Activated T-helper 17 cell treated with anti-CD3 and anti-CD28 coated beads, Interleukin-2, amount 50 U/mL, for 72 hours (primary cell): ENCODE measurements around the gene LNPEP. TPM values are rescaled to one million over a fixed set of nuclear protein-coding genes. Genes with fewer than 3 reads are reported as not detected.
A peak's percentile ranks its signal among the peaks of the same experiment; 100 is the strongest.

ENCODE experiments used
- ATAC-seq: fragments of 150-1000 bp; cut with Tn5 transposase; replicated peaks from 2 replicates; pipeline ENCODE4 v1.10.0; 2021; ENCODE audit warnings: mild to moderate bottlenecking, moderate library complexity
- H3K27ac Mint-ChIP-seq: one replicate; pipeline ENCODE4 v1.8.0; 2022; ENCODE audit warnings: mixed read lengths
- H3K27me3 Mint-ChIP-seq: one replicate; pipeline ENCODE4 v1.8.0; 2022; ENCODE audit warnings: mixed read lengths
- H3K36me3 Mint-ChIP-seq: one replicate; pipeline ENCODE4 v1.8.0; 2022; ENCODE audit warnings: low read depth, mild to moderate bottlenecking, mixed read lengths
- H3K4me1 Mint-ChIP-seq: one replicate; pipeline ENCODE4 v1.8.0; 2022; ENCODE audit warnings: mixed read lengths
- H3K4me3 Mint-ChIP-seq: one replicate; pipeline ENCODE4 v1.8.0; 2022; ENCODE audit warnings: mild to moderate bottlenecking, mixed read lengths
- H3K9me3 Mint-ChIP-seq: one replicate; pipeline ENCODE4 v1.8.0; 2022; ENCODE audit warnings: mixed read lengths
- total RNA-seq, 2 donors: library from RNA; stranded (reverse); gene quantifications; one replicate each; pipeline ENCODE4 v1.2.3, GENCODE V29; 2022

Gene LNPEP
- total RNA-seq, 2 donors from 2014 or later, result 45.0 to 52.7 TPM

DNA sequence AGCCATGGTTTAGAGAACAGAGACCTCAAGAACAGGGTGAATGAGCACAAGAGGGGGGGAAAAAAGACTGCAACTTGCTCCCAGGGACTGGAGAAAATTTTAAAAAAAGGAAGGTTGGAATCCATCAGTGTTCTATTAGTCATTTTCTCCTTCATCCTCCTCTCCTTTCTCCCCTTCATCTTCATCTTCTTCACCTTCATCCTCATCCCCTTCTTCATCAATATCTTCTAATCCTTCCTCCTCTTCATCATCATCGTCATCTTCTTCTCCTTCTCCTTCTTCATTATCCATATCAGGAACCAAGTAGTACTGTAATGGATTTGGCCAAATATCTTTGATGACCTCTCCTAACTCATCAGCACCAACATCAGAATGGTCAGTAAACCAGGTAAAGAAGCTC, 120.4 kb downstream of the LNPEP start:
- H3K4me1 Mint-ChIP-seq, result no peaks in the 10 kb centered on the region
- H3K27ac Mint-ChIP-seq, result no peak overlapping the region

DNA sequence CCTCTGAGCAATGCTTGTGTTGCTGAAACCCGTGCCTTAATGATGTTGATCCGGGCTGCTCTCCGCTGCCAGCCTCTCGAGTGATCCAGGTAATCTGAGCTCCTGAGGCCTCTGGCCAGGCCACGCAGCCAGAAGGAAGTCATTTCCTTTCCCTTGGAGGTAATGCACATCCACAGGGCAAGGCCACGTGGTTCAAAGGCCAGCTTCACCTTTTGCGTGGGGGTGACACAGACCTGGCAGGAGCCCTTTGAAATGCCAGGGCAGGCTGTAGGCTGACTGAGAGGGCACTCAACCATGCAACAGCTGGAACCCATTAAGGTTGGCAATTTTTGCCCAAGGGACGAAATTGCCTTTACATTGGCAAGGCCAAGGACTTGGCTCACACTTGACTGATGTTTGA, 126.2 kb downstream of the LNPEP start:
- Mint-ChIP-seq H3K9me3 (peaks cover 6% of the 10 kb centered on the region), H3K4me1 (no peaks in the 10 kb centered on the region), H3K27me3 (peaks cover under 1% of the 10 kb centered on the region), H3K4me3 (no peak overlapping the region), H3K27ac (no peak overlapping the region), H3K36me3 (no peaks in the 10 kb centered on the region)
- no peak for ATAC-seq

More for the DNA sequence above, 120.4 kb downstream of the LNPEP start:
- Mint-ChIP-seq H3K27me3 (peaks cover 6% of the 10 kb centered on the region), H3K9me3 (peaks cover 6% of the 10 kb centered on the region), H3K36me3 (no peaks in the 10 kb centered on the region), H3K4me3 (no peak overlapping the region)
- no peak for ATAC-seq

- H3K9me3 Mint-ChIP-seq, result peaks cover 6% of the 10 kb centered on the region
- H3K4me3 Mint-ChIP-seq, result no peak overlapping the region
- no peaks in the 10 kb centered on the region for H3K4me1 Mint-ChIP-seq
- ATAC-seq, result no peak
- H3K36me3 Mint-ChIP-seq, result no peaks in the 10 kb centered on the region
- H3K27ac Mint-ChIP-seq, result no peak overlapping the region
- no peaks in the 10 kb centered on the region for H3K27me3 Mint-ChIP-seq
These were observed 127.4 kb downstream of the LNPEP start for GRCh38 chr5:97063251-97063650.

DNA sequence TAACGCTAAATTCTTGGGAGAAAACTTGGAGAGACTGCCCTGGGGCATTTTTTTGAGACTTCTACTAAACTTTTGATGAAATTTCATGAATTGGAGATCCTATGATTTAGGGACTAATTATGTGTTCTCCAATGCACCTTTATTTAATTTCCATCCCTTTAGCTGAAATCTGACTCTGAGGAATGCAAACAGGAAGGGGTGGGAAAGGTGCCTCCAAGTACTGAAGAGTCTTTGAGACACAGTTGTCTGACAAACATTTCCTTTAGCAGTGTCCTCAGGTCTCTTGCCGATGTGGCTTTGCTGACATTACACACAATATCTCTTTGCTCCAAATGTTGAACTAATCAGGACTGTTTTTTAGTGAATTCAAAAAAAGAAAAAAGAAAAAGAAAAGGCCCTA, 129.6 kb downstream of the LNPEP start:
- Mint-ChIP-seq H3K9me3 (no peaks in the 10 kb centered on the region), H3K4me1 (no peaks in the 10 kb centered on the region), H3K36me3 (no peaks in the 10 kb centered on the region), H3K27me3 (no peaks in the 10 kb centered on the region), H3K27ac (no peak overlapping the region), H3K4me3 (no peak overlapping the region)
- no peak for ATAC-seq

DNA sequence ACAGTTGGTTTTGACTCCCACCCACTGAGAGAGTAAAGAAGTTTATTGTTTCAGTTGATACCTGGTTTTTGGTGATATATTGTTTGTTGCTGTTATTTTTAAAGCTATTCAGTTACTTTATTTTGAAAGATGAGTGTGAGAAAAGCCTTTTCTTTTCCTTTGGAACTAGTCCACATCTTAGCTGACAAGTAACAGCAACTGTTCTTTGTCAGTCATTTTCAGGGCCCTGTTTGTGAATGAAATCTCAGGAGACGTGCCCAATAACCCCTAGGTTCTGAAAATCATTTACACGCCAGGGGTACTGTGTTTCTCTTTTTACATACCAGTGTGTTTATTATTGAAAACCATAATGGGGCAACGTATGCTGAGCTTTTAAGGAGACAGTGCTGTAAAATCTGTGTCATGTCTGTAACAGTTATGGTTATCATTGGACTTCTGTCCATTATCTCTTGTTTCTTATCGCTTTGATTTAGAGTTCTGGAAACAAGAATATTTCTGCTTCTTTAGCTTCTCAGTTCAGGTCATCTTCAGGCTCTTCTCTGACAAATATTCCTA, 131.5 kb downstream of the LNPEP start:
- no peak overlapping the region for H3K4me3 Mint-ChIP-seq
- no peak for ATAC-seq
- no peak overlapping the region for H3K27ac Mint-ChIP-seq
- no peaks in the 10 kb centered on the region for H3K9me3 Mint-ChIP-seq
- H3K36me3 Mint-ChIP-seq, result no peaks in the 10 kb centered on the region
- H3K27me3 Mint-ChIP-seq, result no peaks in the 10 kb centered on the region
- H3K4me1 Mint-ChIP-seq, result no peaks in the 10 kb centered on the region

GRCh38 chr5:97070234-97070633, 134.4 kb downstream of the LNPEP start:
- Mint-ChIP-seq H3K4me1 (no peaks in the 10 kb centered on the region), H3K27ac (no peak overlapping the region), H3K9me3 (no peaks in the 10 kb centered on the region), H3K27me3 (peaks cover 4% of the 10 kb centered on the region), H3K36me3 (no peaks in the 10 kb centered on the region), H3K4me3 (no peak overlapping the region)
- ATAC-seq, result no peak

- peaks cover 4% of the 10 kb centered on the region for H3K27me3 Mint-ChIP-seq
- H3K4me1 Mint-ChIP-seq, result no peaks in the 10 kb centered on the region
- no peaks in the 10 kb centered on the region for H3K9me3 Mint-ChIP-seq
- no peaks in the 10 kb centered on the region for H3K36me3 Mint-ChIP-seq
- no peak overlapping the region for H3K4me3 Mint-ChIP-seq
- ATAC-seq, result no peak
- no peak overlapping the region for H3K27ac Mint-ChIP-seq
These were observed 135.2 kb downstream of the LNPEP start for GRCh38 chr5:97071101-97071500.

GRCh38 chr5:97071993-97072392, 136.1 kb downstream of the LNPEP start:
- Mint-ChIP-seq H3K9me3 (no peaks in the 10 kb centered on the region), H3K4me3 (no peak overlapping the region), H3K27ac (no peak overlapping the region), H3K4me1 (no peaks in the 10 kb centered on the region), H3K36me3 (no peaks in the 10 kb centered on the region), H3K27me3 (peaks cover 4% of the 10 kb centered on the region)
- ATAC-seq, result no peak

DNA sequence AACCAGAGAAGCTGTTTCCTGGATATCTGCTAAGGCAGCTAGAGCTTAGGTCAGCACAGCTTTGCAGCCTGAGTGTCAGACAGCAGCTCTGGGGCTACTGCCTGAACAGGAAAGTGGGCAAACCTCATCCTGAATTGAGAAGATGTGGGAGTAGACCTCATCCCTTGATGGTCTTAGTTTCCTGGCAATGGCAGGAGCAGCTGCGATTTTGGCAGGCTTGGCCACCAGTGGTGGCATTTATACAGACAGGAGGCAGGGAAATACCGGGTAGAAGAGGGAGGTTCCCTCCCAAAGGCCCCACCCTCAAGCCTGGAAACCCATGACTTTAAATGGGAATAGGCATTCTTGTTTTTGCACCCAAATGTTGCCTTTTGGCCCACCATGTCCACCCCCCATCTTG, 136.8 kb downstream of the LNPEP start:
- H3K4me1 Mint-ChIP-seq, result no peaks in the 10 kb centered on the region
- H3K4me3 Mint-ChIP-seq, result no peak overlapping the region
- H3K9me3 Mint-ChIP-seq, result no peaks in the 10 kb centered on the region
- peaks cover 4% of the 10 kb centered on the region for H3K27me3 Mint-ChIP-seq
- no peaks in the 10 kb centered on the region for H3K36me3 Mint-ChIP-seq
- no peak for ATAC-seq
- no peak overlapping the region for H3K27ac Mint-ChIP-seq

DNA sequence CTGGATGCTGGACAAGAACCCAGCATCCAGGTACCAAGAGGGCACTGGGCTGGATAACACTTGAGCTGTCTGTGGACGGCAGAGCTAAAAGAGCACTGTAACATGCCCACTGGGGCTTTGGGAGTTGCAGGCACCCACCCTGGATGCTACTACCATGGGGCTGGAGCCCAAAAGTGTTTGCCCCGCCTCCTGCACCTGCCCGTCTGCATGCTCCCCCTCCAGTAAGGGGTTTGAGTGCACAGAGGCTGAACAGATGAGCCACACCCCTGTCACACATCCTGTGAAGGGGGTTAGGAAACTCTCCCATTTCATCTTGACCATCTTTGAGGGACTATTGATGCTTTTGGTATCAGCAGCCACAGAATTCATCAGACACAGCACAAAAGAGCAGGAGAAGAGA, 137.5 kb downstream of the LNPEP start:
- Mint-ChIP-seq H3K27me3 (peaks cover 4% of the 10 kb centered on the region), H3K4me3 (no peak overlapping the region), H3K36me3 (no peaks in the 10 kb centered on the region), H3K4me1 (no peaks in the 10 kb centered on the region), H3K9me3 (no peaks in the 10 kb centered on the region), H3K27ac (no peak overlapping the region)
- no peak for ATAC-seq

- H3K4me3 Mint-ChIP-seq, result no peak overlapping the region
- no peaks in the 10 kb centered on the region for H3K36me3 Mint-ChIP-seq
- peaks cover 4% of the 10 kb centered on the region for H3K27me3 Mint-ChIP-seq
- H3K27ac Mint-ChIP-seq, result no peak overlapping the region
- peaks cover 5% of the 10 kb centered on the region for H3K4me1 Mint-ChIP-seq
- H3K9me3 Mint-ChIP-seq, result no peaks in the 10 kb centered on the region
- ATAC-seq, result no peak
These were observed 139.1 kb downstream of the LNPEP start for GRCh38 chr5:97074859-97075489.

DNA sequence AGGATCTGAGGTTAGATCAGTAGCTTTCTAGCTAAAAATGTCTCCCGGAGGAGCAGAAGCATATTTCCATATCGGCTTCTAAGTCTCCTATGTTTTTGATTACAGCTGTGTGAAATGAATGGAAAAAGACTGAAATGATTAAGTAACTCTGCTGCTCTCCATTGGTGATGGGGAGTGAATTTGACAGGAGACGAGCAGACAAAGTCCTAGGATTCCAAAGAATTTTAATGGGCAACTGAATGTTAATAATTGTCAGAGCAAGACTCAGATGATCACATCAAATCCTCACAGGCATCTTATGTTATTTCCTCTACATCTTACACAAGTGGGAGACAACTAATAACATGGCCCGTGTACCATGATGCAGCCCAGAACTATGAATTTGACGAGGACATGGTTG, 139.8 kb downstream of the LNPEP start:
- no peaks in the 10 kb centered on the region for H3K9me3 Mint-ChIP-seq
- peaks cover 4% of the 10 kb centered on the region for H3K27me3 Mint-ChIP-seq
- H3K4me3 Mint-ChIP-seq, result no peak overlapping the region
- no peak overlapping the region for H3K27ac Mint-ChIP-seq
- no peak for ATAC-seq
- H3K4me1 Mint-ChIP-seq, result peaks cover 5% of the 10 kb centered on the region
- H3K36me3 Mint-ChIP-seq, result no peaks in the 10 kb centered on the region

DNA sequence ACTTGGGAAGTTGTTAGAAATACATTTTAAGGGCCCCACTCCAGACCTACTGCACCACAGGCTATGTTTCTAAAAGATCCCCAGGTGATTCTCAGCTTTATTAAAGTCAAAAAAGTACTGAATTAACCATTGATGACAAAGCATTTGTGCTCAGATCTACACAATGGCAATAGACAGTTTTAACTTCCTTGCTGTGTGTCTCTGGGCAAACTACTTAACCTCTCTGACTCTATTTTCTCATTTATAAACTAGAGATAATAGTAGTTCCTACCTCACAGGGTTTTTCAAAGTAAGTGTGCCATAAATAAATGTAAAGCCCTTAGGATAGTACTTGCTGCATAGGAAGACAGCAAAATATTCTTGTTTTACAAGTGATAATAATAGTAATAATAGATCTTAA, 140.2 kb downstream of the LNPEP start:
- peaks cover 5% of the 10 kb centered on the region for H3K4me1 Mint-ChIP-seq
- H3K4me3 Mint-ChIP-seq, result no peak overlapping the region
- peaks cover 4% of the 10 kb centered on the region for H3K27me3 Mint-ChIP-seq
- H3K27ac Mint-ChIP-seq, result no peak overlapping the region
- no peaks in the 10 kb centered on the region for H3K36me3 Mint-ChIP-seq
- H3K9me3 Mint-ChIP-seq, result no peaks in the 10 kb centered on the region
- ATAC-seq, result no peak

DNA sequence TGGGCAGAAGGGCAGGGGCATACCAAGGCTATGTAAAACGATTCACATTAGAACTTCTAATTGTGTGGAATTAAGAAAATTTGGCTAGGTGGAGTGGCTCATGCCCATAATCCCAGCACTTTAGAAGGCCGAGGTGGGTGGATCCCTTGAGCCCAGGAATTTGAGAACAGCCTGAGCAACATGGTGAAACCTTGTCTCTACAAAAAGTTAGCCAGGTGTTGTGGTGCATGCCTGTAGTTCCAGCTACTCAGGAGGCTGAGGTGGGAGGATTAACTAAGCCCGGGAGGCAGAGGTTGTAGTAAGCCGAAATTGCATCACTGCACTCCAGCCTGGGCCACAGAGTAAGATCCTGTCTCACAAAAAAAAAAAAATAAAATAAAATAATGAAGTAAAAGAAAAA, 141.4 kb downstream of the LNPEP start:
- no peak for ATAC-seq
- Mint-ChIP-seq H3K4me3 (no peak overlapping the region), H3K9me3 (no peaks in the 10 kb centered on the region), H3K27ac (no peak overlapping the region), H3K36me3 (no peaks in the 10 kb centered on the region), H3K4me1 (peaks cover 11% of the 10 kb centered on the region), H3K27me3 (peaks cover 4% of the 10 kb centered on the region)

DNA sequence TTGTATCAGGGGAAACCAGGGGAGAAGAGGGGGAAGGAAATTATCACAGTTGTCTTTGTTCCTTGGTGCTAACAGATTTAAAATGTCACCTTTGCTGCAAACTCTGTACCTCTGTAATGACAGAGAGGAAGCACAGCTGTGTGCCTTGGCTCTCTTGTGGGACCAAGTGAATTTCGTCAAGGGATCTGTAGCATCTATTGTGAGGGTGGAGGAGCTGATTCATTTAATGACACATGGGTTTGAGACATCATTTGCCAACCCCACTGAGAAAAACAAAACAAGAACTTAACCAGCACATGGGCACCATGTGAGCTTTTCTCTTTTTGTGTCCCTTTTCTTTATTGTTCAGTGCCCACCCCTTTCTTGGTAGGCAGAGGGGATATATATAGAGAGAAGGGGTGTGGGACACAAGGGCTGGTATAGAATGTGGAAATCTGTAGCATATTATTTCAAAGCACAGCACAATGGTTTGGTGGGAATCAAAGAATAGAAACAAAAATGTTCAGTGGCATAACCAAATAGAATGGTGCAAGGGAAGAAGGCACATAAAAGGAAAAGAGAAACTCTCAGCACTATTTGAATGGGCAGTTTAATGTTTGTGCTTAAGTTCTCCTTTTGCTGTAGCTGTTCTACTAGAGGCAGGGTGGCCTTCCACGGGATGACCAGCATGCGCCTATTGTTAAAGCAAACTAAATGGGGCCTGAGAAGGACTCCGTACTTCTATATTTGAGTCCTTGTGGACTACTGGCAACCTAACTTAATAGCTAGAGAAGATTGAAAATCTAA, 143.3 kb downstream of the LNPEP start:
- no peak overlapping the region for H3K27ac Mint-ChIP-seq
- H3K9me3 Mint-ChIP-seq, result no peaks in the 10 kb centered on the region
- H3K4me3 Mint-ChIP-seq, result no peak overlapping the region
- H3K27me3 Mint-ChIP-seq, result no peaks in the 10 kb centered on the region
- ATAC-seq, result peak; percentile 57
- no peaks in the 10 kb centered on the region for H3K36me3 Mint-ChIP-seq
- peaks cover 13% of the 10 kb centered on the region for H3K4me1 Mint-ChIP-seq
